ENCODE results near the gene HRH1.
A peak's percentile ranks its signal among the peaks of the same experiment; 100 is the strongest.

The HRH1 gene

GRCh38 chr3:11152301-11152700 lies 2.0 kb upstream of the HRH1 start:
- in situ Hi-C loops (cut with HindIII; ENCODE audit: low sequenced_read_pairs), result no loop called here
- no peak for DNase-seq (ENCODE audit: low read depth)

GRCh38 chr3:11154953-11155325 lies 646 bp downstream of the HRH1 start:
- peak; percentile 40 for TF ChIP-seq CTCF (IDR thresholded peaks at IDR 0.05; ENCODE audit: low read depth, low read length, missing control alignments)
- DNase-seq (ENCODE audit: low read depth), result no peak
- in situ Hi-C loops (cut with HindIII; ENCODE audit: low sequenced_read_pairs), result no loop called here
- peak overlapping the region; percentile 71 for H3K4me3 ChIP-seq (ENCODE audit: low read depth, low read length)

More at GRCh38 chr3:11152301-11152700, 2.0 kb upstream of the HRH1 start:
- TF ChIP-seq CTCF (IDR thresholded peaks at IDR 0.05; ENCODE audit: low read depth, low read length, missing control alignments), result no peak
- H3K4me3 ChIP-seq (ENCODE audit: low read depth, low read length), result no peak overlapping the region

GRCh38 chr3:11155341-11156025 lies 1.2 kb downstream of the HRH1 start:
- peak; percentile 62 for DNase-seq (ENCODE audit: low read depth)
- TF ChIP-seq CTCF (IDR thresholded peaks at IDR 0.05; ENCODE audit: low read depth, low read length, missing control alignments), result peak; percentile 87
- in situ Hi-C loops (cut with HindIII; ENCODE audit: low sequenced_read_pairs), result no loop called here
- H3K4me3 ChIP-seq (ENCODE audit: low read depth, low read length), result peak overlapping the region; percentile 71

GRCh38 chr3:11156026-11156410 lies 1.7 kb downstream of the HRH1 start:
- peak overlapping the region; percentile 71 for H3K4me3 ChIP-seq (ENCODE audit: low read depth, low read length)
- in situ Hi-C loops (cut with HindIII; ENCODE audit: low sequenced_read_pairs), result no loop called here
- no peak for TF ChIP-seq CTCF (IDR thresholded peaks at IDR 0.05; ENCODE audit: low read depth, low read length, missing control alignments)
- DNase-seq (ENCODE audit: low read depth), result no peak

- H3K4me3 ChIP-seq (ENCODE audit: low read depth, low read length), result no peak overlapping the region
- in situ Hi-C loops (cut with HindIII; ENCODE audit: low sequenced_read_pairs), result no loop called here
- DNase-seq (ENCODE audit: low read depth), result no peak
- no peak for TF ChIP-seq CTCF (IDR thresholded peaks at IDR 0.05; ENCODE audit: low read depth, low read length, missing control alignments)
These were observed 3.1 kb downstream of the HRH1 start for GRCh38 chr3:11157421-11157820.

GRCh38 chr3:11159421-11159904 lies 5.2 kb downstream of the HRH1 start:
- in situ Hi-C loops (cut with HindIII; ENCODE audit: low sequenced_read_pairs), result no loop called here
- H3K4me3 ChIP-seq (ENCODE audit: low read depth, low read length), result no peak overlapping the region
- DNase-seq (ENCODE audit: low read depth), result peak; percentile 43
- no peak for TF ChIP-seq CTCF (IDR thresholded peaks at IDR 0.05; ENCODE audit: low read depth, low read length, missing control alignments)
